Stimulated activated CD8-positive, alpha-beta memory T cell treated with anti-CD3 and anti-CD28 coated beads, Interleukin-7, amount 100 ng/mL, for 1 hour (primary cell): ENCODE measurements around the gene MCM9.

Experiments
- DNase-seq, 2 donors: peaks; one replicate each; pipeline ENCODE4 v3.0.0-alpha.2; 2020; ENCODE audit warnings: low read depth in 2 of 2

The MCM9 gene

DNA sequence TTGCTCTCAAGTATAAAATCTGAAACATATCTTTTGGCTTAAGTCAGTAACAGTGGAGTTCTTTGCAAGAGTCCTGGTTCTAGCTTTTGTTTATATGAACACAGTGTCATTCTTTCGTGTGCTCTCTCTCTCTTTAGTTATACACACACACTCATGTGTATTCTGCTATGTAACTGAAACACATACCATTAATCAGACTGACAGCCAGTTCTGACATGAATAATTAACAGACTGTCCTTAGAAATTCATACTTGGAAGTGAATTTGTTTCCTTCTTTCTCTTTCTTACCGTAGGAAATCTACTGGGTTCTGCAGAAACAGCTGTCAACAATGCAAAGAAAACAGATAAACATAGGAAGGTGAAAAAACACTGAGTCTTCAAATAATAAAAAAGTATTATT is 2.5 kb downstream of the MCM9 start:
- DNase-seq, result no peak

DNA sequence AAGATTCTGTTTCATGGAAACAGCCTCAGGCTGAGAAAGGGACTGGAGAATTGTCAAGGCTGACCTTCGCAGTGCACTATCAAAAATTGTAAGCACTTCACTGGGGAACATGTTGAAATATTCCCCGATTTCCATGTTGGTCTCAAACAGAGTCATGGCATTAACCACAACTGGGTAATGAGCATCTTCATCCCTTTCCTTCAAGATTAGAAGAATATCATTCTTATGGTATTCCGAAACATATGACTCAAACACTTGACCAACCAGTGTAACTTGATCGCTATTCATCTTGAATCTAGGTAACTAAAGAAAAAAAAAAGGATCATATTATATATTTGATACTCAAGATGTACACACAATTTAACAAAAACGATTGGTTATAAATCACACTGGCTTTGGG is 3.5 kb downstream of the MCM9 start:
- no peak for DNase-seq

DNA sequence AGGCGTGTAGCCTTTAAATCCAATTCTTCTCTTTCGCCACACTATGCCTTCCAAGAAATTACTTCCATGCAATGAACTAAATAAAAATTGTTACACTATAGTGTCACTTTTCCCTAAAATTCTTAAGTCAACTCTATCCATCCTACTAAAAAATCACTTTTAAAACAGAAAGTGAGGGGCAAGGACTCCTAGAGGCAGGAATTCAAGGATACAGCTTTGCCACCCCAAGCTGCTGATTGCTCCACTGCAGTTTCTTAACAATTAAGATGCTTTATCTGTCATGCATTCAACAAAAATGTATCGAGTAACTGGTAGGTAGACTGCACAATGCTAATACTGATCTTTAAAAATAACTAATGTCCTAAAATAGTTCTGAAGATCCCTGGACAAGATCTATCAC is 4.3 kb downstream of the MCM9 start:
- DNase-seq, result no peak

DNA sequence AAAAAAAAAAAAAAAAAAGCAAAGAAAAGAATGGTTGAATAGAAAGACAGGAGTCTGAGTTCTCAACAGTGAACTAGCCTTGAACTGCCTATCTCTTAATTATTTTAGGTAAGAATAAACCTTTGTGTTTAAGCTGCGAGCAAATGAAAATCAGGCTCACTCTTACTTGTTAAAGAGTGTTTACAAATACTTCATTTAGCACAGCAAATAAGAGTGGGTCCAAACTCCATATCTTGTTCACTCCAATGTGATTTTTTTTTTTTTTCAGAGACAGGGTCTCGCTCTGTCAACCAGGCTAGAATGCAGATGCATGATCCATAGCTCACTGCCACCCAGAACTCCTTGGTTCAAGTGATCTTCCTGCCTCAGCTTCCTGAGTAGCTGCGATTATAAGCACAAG is 11.9 kb downstream of the MCM9 start:
- no peak for DNase-seq

DNA sequence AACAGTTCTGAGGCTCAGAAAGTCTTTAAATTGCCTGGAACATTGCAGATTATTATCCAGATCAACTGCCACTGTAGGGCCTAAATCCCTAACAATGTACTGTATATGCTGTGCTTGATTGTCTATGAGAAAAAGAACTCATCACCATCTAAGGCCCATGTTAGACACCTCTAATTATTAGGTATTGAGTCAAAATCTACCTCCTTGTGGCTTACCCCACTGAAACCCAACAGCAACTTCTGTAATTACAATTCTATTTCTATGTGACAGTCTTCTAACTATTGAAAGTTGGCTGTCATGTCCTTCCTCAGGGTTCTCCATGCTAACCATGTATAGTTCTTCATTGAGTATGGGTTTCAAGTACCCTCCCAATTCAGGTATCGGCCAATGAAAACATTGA is 13.9 kb downstream of the MCM9 start:
- no peak for DNase-seq

DNA sequence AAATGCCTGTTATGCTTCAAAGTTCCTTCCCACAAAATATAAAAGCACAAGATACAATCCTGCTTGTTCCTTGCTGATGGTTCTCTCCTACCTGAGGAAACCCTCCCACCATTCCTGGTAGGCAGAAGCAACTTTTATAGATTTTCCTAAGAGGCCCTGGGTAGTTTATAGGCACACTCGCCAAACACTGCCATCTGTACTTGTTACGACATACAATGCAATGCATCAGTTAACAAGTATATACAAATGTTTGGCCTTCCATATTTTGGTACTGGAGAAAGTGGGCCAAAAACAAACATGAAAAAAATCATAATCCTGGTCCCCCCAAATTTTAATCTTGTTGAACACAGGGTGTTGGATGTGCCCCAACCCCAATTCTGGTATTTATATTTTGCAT is 16.6 kb downstream of the MCM9 start:
- DNase-seq, result no peak

DNA sequence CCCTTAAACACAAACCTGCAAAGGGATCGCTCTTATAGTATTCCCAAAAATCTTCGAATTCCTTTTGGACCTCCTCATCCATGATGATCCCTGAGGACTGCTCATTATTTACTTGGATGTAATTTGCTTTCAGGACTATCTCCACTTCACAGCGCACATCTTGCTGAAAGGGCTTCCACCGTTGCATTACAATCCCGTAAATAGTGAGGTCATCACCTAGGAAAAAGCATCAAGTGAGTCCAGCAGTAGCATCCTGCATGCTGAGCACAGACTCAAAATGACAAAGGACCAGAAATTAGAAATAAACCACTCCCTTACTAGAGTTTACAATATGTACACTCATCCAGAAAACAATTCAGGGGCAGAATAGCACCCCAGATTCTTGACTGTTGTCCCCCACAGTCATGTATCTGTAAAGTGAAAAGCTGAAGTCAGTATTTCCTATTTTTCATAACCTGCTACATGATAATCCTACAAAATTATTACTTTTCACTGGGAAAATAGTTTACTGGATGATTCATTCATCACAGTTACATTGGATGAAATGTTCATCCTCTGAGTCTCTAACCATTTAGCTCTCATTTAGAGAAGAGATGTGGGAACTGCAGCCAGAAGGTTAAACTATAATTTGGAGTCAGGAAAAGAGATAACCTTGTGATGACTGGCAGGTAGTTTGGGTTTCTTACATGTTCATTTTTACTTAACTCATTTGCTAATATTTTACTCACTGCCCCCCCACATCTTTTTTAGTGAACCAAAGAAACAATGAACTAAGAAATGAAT is 17.2 kb downstream of the MCM9 start:
- DNase-seq, result no peak

DNA sequence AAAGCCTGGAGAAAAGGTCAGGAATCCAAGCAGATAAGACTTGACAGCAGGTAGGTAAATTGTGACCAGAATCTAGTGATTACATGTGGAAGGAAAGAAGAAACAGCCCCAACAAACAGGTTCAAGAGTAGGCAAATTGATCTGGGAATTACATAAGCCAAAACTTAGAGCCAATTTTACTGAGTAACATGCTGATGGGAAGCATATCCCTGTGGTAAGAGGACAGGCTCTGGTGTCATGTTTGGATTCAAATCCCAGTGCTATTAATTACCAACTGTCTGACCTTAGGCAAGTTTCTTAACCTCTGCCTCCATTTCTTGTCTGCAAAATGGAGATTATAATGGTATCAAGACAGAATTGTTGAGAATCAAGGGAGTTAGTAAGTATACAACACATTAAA is 20.4 kb downstream of the MCM9 start:
- DNase-seq, result no peak

DNA sequence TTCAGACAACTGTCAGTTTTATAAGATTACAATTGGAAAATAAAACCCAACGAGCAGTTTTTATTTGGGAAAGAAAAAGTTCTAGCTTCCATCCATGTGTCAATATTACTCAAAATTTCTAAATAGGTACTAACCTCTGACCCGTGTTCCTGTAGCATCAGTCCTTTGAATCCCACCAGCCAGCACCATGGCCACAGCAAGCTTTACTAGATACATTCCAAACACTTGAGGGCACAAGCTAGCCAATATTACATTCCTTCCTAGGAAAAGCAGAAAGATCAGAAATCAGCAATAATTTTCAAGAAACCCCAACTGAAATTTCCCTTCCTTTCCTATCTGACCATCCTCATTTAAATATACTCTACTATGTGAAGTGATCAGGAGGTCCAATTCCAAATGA is 21.8 kb downstream of the MCM9 start:
- DNase-seq, result no peak

DNA sequence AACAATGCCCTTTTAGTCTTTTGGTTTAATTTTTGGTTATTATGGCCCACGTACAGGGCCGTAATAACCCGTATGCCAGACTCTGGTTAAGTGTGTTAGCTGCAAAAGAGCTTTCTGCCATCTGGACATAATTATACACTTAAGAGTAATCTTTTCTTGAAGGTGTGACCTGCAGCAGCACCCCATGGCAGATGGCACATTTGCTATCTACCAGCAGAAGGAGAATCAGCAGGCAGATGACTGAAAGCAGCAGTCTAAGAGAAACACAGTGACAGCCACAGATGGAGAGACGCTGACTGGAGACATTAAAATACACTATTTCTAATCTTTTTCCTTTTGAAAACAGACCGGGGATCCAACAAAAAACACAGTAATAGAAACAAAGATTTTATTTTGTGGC is 22.3 kb downstream of the MCM9 start:
- no peak for DNase-seq

DNA sequence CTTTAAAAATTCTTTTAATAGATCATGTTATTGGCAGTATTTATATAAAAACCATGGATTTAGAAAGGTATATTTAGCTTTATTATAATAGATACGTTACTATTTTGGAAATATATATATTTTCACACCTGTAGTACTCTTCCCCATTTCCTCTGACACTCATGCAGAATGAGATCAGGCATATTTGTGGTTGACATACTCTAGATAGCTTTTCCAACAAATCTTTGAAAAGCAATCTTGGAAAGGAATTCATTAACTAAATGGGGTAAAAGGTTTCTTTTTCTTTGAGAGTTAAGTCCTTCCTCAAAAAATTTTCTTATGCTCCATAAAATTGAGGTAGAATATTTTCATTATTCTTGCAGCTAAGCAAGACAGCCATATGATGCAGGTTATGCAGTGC is 26.5 kb downstream of the MCM9 start:
- no peak for DNase-seq

DNA sequence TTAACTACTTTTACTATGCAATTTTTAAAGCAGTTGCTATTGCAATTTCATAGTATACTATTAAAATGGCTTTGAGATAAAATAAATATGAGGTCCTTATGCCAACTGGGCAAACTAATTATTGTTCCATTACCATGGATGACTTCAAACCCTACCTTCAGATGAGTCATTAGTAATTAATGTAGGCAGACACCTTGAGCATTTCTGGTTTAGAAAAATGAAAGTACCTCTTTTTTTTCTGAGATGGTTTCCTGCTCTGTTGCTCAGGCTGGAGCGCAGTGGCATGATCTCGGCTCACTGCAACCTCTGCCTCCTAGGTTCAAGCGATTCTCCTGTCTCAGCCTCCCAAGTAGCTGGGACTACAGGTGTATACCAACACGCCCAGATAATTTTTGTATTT is 29.1 kb downstream of the MCM9 start:
- DNase-seq, result no peak

DNA sequence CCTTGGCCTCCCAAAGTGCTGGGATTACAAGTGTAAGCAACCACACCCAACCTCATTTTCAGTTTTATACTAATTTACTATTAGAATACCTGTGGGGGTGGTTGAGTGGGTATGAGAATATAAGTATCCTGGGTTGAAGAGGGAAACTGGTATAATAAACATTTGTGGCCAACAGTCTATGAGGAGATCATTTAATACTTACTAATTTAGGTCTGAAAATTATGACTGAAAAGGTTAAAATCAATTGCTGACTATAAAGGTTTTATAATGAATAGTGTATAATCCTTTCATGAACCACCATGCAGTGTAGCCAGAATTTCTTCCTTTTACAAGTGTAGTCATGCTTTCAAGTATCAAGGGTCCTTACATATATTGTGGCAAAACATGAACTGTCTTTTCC is 29.9 kb downstream of the MCM9 start:
- DNase-seq, result no peak

DNA sequence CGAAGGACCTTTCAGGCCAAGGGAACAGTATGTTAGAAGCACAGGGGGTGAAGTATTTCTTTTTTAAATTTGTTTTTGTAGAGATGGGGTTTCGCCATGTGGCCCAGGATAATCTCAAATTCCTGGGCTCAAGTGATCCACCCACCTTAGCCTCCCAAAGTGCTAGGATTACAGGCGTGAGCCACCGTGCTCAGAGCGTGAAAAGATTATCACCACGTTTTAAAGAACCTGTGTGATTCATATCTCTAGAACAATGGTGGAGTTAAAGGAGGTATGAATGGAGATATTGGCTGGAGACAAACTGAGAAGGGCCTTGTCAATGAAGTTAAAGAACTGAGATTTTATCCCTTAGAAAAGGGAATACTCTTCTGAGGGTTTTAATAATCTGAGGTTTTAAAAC is 31.3 kb downstream of the MCM9 start:
- DNase-seq, result no peak

DNA sequence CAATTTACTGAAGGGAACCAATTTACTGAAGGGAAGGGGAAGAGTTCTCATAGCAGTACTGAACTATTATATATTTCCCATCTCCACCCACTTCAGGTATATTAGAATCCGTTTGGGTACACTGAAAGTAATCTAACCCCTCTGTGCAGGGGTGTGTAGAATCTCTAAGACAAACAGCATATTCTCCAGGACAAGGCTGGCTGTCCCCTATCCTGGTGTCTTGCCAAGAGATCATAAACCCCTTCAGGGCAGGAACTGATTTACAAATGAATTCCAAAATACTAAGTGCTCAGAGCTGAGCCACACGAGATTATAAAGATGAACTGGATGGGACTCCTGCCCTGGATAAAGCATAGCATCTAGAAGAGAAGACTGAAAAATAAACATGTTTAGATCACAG is 31.8 kb downstream of the MCM9 start:
- no peak for DNase-seq

DNA sequence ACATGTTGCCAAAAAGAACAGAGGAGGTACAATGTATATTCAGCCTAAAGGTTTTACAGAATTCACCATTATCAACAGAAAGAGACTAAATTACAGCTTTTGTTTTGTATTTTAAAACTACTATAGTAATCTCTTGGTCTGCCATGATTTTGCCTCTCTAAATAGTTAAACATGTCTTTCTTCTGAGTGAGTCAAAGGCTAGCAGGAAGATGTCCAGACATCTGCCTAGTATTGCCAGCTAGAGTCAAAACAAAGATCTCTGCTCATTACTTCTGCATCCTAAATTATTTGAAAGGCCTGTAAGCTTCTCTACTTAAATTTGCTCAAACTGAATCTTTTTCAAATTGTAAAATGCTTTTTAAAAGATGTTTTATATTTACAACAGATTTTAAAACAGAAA is 32.2 kb downstream of the MCM9 start:
- DNase-seq, result no peak

DNA sequence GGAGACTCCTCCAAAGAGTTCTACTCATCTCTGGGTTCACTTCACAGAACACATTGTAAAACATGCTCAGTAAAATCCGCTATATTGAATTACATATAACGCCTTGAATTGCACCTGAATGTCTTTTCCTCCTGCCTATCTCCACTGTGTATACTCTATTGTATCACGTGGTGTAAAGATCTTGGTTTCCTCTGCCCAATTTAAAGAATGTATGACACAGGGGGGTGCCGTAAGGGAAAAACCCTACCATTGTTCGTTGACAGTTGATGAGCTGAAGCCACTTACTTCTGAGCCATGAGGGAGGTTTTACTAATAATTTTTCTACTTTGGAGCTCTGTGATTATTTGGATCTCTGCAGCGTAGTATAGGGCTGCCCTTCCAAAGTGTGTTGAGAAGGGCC is 35.0 kb downstream of the MCM9 start:
- no peak for DNase-seq

DNA sequence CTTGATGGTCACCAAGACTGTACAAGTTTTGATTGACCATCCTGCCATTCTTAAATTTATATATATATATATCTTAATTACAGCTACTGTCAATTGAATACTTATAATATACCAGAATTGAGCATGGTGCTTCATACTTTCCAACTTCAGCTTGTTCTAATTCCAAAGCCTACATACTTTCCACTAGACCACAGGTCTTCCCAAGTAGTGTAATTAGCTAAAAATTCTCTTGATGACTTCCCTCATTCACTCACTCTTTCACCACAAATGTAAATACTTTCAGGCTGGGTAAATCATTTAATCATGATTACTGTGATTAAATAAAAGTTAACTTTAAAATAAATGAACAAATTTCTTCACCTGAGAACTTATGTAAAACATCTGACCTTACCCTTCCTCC is 37.6 kb downstream of the MCM9 start:
- DNase-seq, result no peak

DNA sequence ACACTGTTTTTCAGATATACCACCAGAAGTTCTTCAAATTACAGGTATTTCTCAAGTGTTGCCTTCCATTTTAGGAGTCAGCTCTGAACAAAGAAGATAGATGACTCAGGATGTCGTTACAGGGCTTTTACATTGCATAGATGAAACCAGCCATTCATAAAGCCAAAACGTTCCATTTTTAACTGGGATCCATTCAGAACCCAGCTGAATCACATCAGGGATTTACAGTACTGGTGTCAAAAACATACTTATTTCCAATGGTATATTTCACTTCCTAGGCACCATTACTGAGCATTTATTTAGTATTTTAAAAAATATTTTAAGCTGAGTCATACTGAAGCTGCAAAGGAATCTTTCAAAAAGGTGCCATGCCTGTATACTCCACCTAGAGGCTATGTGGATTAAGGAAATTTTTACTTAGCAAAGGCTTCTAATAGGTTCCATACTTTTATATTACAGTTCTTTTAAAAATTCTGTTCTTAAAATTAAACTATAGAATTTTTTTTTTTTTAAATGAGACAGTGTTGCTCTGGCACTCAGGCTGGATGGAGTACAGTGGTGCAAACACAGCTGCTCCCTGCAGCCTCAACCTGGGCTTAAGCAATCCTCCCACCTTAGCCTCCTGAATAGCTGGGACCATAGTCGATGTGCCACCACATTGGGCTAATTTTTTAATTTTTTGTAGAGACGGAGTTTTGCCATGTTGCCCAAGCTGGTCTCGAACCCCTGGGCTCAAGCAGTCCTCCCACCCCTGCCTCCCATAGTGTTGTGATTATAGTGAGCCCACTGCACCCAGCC is 38.4 kb downstream of the MCM9 start:
- no peak for DNase-seq

DNA sequence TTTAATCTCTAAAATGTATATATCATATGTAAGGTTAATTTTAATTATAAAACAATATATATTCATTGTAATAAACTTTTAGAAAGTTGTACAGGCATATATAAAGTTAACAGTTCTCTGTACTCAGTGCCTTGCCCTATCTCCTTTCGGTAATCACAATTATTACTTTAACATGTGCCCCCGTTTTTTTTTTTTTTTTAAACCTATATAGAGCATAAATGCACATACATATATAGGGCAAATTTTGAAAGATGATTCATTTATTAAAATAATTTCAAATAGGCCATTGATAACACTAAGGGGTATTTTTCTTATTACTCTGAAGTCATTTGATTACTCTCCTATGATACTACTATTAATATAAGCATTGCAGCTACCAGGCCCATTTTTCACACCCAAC is 39.1 kb downstream of the MCM9 start:
- no peak for DNase-seq

DNA sequence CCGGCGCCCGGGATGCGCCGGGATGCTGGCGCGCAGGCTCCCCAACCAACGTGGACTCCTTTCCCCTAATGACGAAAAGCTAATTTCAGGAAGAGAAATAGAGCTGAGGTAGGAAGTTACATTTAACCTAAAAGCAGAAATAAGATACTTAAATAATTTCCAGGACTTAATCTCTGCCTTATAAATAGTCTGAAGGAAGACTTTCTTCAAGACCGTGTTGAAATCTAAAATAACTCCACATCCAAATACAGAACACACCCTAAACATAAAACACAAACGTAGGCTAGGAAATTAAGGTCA is 39.7 kb downstream of the MCM9 start:
- DNase-seq, result no peak

DNA sequence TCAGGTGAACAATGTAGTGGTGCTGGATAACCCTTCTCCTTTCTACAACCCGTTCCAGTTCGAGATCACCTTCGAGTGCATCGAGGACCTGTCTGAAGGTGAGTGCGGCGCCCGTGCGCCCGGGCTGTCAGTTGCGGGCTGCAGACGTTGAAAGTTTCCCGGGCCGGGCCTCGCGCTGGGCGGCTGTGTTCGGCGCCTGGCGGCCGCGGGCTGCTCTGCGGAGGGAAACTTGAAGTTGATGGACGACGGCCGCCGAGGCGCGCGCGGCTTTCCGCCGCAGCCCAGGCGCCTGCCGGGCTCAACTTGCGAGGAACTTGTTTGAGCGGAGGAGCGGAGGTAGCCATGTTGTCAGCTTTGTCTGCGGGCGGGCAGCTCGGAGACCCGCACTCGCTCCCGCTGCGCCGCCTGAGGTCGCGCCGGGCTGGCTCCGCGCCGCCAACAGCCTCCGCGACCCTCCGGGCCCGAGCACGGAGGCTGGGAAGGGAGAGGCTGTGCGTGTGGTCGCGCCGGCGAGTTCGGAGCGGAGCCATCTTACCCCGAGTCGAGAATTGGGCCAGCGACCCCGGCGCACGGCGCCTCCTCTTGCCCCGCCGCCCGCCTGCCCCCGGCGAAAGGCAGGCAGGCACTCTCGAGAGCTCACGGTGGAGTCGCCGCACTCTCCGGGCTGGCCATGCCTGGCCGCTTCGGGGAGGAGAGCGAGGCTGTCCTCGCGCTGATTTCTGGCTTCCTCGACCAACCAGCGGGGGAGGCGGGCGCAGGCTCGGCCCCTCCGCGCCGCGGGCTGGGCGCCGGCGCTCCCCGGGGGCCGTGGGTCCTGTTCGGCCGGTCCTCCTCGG is 40.3 kb downstream of the MCM9 start:
- DNase-seq, result peak; percentile 32 to 35
